GM19099 (cell line): Measurements from ENCODE around the gene TIMMDC1.

ENCODE experiments used
- POLR2A ChIP-seq: IDR thresholded peaks from 3 replicates; pipeline ENCODE4 v1.6.1; 2011; ENCODE audit warnings: low read depth; ENCODE audit not compliant: insufficient read length; ENCODE audit errors: extremely low read depth

The TIMMDC1 gene

GRCh38 chr3:119498186-119499011 is at the start of gene TIMMDC1:
TIMMDC1 (plus strand) TSS chr3:119498547; CDS start chr3:119498734, 187 bp downstream.
- TF ChIP-seq POLR2A, result peak; percentile 94

GRCh38 chr3:119453822-119454221 is 44.5 kb upstream of the TIMMDC1 start:
- TF ChIP-seq POLR2A, result no peak

GRCh38 chr3:119456469-119456868 is 41.9 kb upstream of the TIMMDC1 start:
- no peak for TF ChIP-seq POLR2A

- no peak for TF ChIP-seq POLR2A
Observed at GRCh38 chr3:119457246-119457645, 41.1 kb upstream of the TIMMDC1 start.

- TF ChIP-seq POLR2A, result peak; percentile 98
Observed at GRCh38 chr3:119463171-119464169, 34.9 kb upstream of the TIMMDC1 start, which contains the start of gene TMEM39A. TMEM39A (minus strand) TSS chr3:119463615; CDS start chr3:119462074, 1,541 bp downstream.

- no peak for TF ChIP-seq POLR2A
Observed at GRCh38 chr3:119468041-119468440, 30.3 kb upstream of the TIMMDC1 start.

GRCh38 chr3:119469418-119470189 is 28.7 kb upstream of the TIMMDC1 start:
- TF ChIP-seq POLR2A, result no peak

- TF ChIP-seq POLR2A, result no peak
Observed at GRCh38 chr3:119470866-119471265, 27.5 kb upstream of the TIMMDC1 start.

GRCh38 chr3:119481079-119481478 is 17.3 kb upstream of the TIMMDC1 start:
- no peak for TF ChIP-seq POLR2A

GRCh38 chr3:119483101-119483500 is 15.2 kb upstream of the TIMMDC1 start:
- no peak for TF ChIP-seq POLR2A

- TF ChIP-seq POLR2A, result no peak
Observed at GRCh38 chr3:119485563-119485962, 12.8 kb upstream of the TIMMDC1 start.

- no peak for TF ChIP-seq POLR2A
Observed at GRCh38 chr3:119490153-119490552, 8.2 kb upstream of the TIMMDC1 start.

GRCh38 chr3:119492128-119492527 is 6.2 kb upstream of the TIMMDC1 start:
- TF ChIP-seq POLR2A, result no peak

GRCh38 chr3:119492810-119493209 is 5.5 kb upstream of the TIMMDC1 start:
- no peak for TF ChIP-seq POLR2A

GRCh38 chr3:119494597-119494996 is 3.8 kb upstream of the TIMMDC1 start:
- TF ChIP-seq POLR2A, result no peak
